ENCODE measurements around the gene NINL. TPM values are rescaled to one million over a fixed set of nuclear protein-coding genes. Genes with fewer than 3 reads are reported as not detected.

NINL gene
- total RNA-seq, 1 experiment from 2014 or later: 13.6 TPM

DNA sequence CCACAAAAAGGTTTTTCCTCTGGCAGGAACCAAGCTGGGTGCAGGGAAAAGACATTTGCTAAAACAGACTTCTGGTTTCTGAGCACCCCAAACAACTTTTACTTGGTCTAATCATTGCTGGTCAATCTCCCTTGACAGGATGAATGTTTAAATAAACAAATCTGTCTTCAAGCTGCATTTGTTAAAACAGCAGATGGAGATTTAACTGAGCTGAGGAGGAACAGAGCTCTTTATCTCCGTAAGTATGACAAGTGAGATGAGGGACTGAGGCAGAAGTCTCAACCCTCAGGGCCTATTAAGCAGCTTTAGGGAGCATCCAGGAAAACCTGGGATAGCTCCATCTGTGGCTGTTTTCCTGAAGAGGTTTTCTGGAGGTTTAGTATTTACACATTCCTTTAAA is 40.6 kb downstream of the NINL start:
- no TSS peak for BruUV-seq (replicated peaks)
- H3K9me3 Mint-ChIP-seq (ENCODE audit: unreplicated experiment): no peaks in the 10 kb centered on the region
- ChIA-PET POLR2A (interaction anchor here (0.5 kb wide), 1 partner anchor 27 kb away, joined by 4 read pairs; no protein-coding TSS in a partner anchor), CTCF (no interaction called here)
- peaks cover 17% of the 10 kb centered on the region for H3K36me3 Mint-ChIP-seq (ENCODE audit: insufficient read depth, unreplicated experiment)
- Histone ChIP-seq H3K4me1 (peaks cover 66% of the 10 kb centered on the region), H3K4me3 (ENCODE audit: low read depth, low read length) (no peak overlapping the region), H3K36me3 (ENCODE audit: control insufficient read depth, insufficient read depth, low read length) (no peaks in the 10 kb centered on the region), H3K9me3 (no peaks in the 10 kb centered on the region), H3K27me3 (replicated peaks; ENCODE audit: control insufficient read depth, insufficient read depth, low read length) (no peaks in the 10 kb centered on the region)
- peaks cover 50% of the 10 kb centered on the region for H3K4me1 Mint-ChIP-seq (ENCODE audit: low read depth, unreplicated experiment)
- H3K4me3 Mint-ChIP-seq (ENCODE audit: unreplicated experiment): no peak overlapping the region
- peak overlapping the region; percentile 10 for H3K27ac Mint-ChIP-seq (ENCODE audit: unreplicated experiment)
- intact Hi-C loops (cut with micrococcal nuclease; ENCODE audit: unreplicated experiment): loop anchor here (5.0 kb wide), 1 partner anchor 72 kb away; no protein-coding TSS in a partner anchor
- DNase-seq: no peak
- no peaks in the 10 kb centered on the region for H3K27me3 Mint-ChIP-seq (ENCODE audit: insufficient read depth, unreplicated experiment)
- TF ChIP-seq, protein P1, sequence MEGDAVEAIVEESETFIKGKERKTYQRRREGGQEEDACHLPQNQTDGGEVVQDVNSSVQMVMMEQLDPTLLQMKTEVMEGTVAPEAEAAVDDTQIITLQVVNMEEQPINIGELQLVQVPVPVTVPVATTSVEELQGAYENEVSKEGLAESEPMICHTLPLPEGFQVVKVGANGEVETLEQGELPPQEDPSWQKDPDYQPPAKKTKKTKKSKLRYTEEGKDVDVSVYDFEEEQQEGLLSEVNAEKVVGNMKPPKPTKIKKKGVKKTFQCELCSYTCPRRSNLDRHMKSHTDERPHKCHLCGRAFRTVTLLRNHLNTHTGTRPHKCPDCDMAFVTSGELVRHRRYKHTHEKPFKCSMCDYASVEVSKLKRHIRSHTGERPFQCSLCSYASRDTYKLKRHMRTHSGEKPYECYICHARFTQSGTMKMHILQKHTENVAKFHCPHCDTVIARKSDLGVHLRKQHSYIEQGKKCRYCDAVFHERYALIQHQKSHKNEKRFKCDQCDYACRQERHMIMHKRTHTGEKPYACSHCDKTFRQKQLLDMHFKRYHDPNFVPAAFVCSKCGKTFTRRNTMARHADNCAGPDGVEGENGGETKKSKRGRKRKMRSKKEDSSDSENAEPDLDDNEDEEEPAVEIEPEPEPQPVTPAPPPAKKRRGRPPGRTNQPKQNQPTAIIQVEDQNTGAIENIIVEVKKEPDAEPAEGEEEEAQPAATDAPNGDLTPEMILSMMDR (IDR thresholded peaks at IDR 0.05; ENCODE audit: insufficient read depth in 1 of 2, low read depth in 1 of 2, low read length in 1 of 2, severe bottlenecking in 1 of 2, unreplicated experiment in 1 of 2): no peak

DNA sequence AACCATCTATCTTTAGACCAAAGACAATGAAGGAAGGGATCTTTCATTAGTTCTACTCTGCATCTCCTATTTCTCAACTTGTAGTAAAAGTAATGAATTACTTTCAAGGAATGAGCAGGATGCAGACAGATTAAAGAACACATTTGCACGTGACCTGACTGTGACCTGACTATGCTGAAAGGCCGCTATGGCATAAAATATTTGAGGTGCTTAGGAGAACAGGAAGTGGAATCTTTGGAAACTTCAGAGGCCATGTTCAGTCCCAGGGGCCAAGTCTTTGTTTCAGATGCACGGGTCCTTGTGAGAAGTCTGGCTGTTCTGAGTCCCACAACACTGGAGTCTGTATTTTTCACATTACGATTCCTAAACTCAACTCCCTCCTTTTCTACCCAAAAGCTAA is 41.0 kb downstream of the NINL start:
- H3K36me3 ChIP-seq (ENCODE audit: control insufficient read depth, insufficient read depth, low read length): no peaks in the 10 kb centered on the region
- H3K27ac Mint-ChIP-seq (ENCODE audit: unreplicated experiment): no peak overlapping the region
- no peaks in the 10 kb centered on the region for H3K27me3 Mint-ChIP-seq (ENCODE audit: insufficient read depth, unreplicated experiment)
- H3K9me3 Mint-ChIP-seq (ENCODE audit: unreplicated experiment): no peaks in the 10 kb centered on the region
- H3K4me1 Mint-ChIP-seq (ENCODE audit: low read depth, unreplicated experiment): peaks cover 48% of the 10 kb centered on the region
- CTCF ChIA-PET: no interaction called here
- H3K4me3 ChIP-seq (ENCODE audit: low read depth, low read length): no peak overlapping the region
- DNase-seq: no peak
- POLR2A ChIA-PET: no interaction called here
- H3K36me3 Mint-ChIP-seq (ENCODE audit: insufficient read depth, unreplicated experiment): peaks cover 13% of the 10 kb centered on the region
- no TSS peak for BruUV-seq (replicated peaks)
- H3K27me3 ChIP-seq (replicated peaks; ENCODE audit: control insufficient read depth, insufficient read depth, low read length): no peaks in the 10 kb centered on the region
- no peaks in the 10 kb centered on the region for H3K9me3 ChIP-seq
- peaks cover 61% of the 10 kb centered on the region for H3K4me1 ChIP-seq
- H3K4me3 Mint-ChIP-seq (ENCODE audit: unreplicated experiment): no peak overlapping the region
- TF ChIP-seq, protein P1 (IDR thresholded peaks at IDR 0.05; ENCODE audit: insufficient read depth in 1 of 2, low read depth in 1 of 2, low read length in 1 of 2, severe bottlenecking in 1 of 2, unreplicated experiment in 1 of 2): no peak
- intact Hi-C loops (cut with micrococcal nuclease; ENCODE audit: unreplicated experiment): loop anchor here (5.0 kb wide), 1 partner anchor 72 kb away; no protein-coding TSS in a partner anchor

DNA sequence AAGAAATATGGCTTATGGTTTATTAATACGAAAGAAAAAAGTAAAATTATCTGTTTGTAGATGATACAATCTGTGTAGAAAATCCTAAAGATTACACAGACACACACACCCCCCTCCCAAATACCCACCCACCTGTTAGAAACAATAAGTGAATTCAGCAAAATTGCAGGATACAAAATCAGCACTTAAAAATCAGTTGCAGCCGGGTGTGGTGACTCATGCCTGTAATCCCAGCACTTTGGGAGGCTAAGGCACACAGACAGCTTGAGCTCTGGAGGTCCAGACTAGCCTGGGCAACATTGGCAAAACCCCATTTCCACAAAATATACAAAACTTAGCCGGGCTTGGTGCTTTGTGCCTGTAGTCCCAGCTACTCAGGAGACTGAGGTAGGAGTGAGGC is 42.3 kb downstream of the NINL start:
- CTCF ChIA-PET: no interaction called here
- no peaks in the 10 kb centered on the region for H3K27me3 Mint-ChIP-seq (ENCODE audit: insufficient read depth, unreplicated experiment)

More for the DNA sequence above, 42.3 kb downstream of the NINL start:
- POLR2A ChIA-PET: no interaction called here
- no TSS peak for BruUV-seq (replicated peaks)
- DNase-seq: no peak
- H3K4me1 Mint-ChIP-seq (ENCODE audit: low read depth, unreplicated experiment): peaks cover 48% of the 10 kb centered on the region
- no peaks in the 10 kb centered on the region for H3K36me3 ChIP-seq (ENCODE audit: control insufficient read depth, insufficient read depth, low read length)
- H3K9me3 Mint-ChIP-seq (ENCODE audit: unreplicated experiment): no peaks in the 10 kb centered on the region
- peaks cover 59% of the 10 kb centered on the region for H3K4me1 ChIP-seq
- H3K27ac Mint-ChIP-seq (ENCODE audit: unreplicated experiment): no peak overlapping the region
- intact Hi-C loops (cut with micrococcal nuclease; ENCODE audit: unreplicated experiment): loop anchor here (5.0 kb wide), 1 partner anchor 71 kb away; no protein-coding TSS in a partner anchor
- no peak overlapping the region for H3K4me3 Mint-ChIP-seq (ENCODE audit: unreplicated experiment)
- H3K36me3 Mint-ChIP-seq (ENCODE audit: insufficient read depth, unreplicated experiment): peaks cover 11% of the 10 kb centered on the region
- H3K4me3 ChIP-seq (ENCODE audit: low read depth, low read length): no peak overlapping the region
- TF ChIP-seq, protein P1 (IDR thresholded peaks at IDR 0.05; ENCODE audit: insufficient read depth in 1 of 2, low read depth in 1 of 2, low read length in 1 of 2, severe bottlenecking in 1 of 2, unreplicated experiment in 1 of 2): no peak
- H3K9me3 ChIP-seq: no peaks in the 10 kb centered on the region
- H3K27me3 ChIP-seq (replicated peaks; ENCODE audit: control insufficient read depth, insufficient read depth, low read length): no peaks in the 10 kb centered on the region
